22Rv1 (cell line): Measurements from ENCODE around the gene CNGB1.

Experiments
- ZFX ChIP-seq: fragments of 450-650 bp; IDR thresholded peaks from 2 replicates; pipeline ENCODE4 v1.6.1; 2017; ENCODE audit warnings: antibody characterized with exemption, borderline replicate concordance
- TF ChIP-seq, protein P1 (sequence below): fragments of 450-650 bp; IDR thresholded peaks from 2 replicates; pipeline ENCODE4 v1.5.1; 2017; ENCODE audit warnings: mild to moderate bottlenecking

DNA sequence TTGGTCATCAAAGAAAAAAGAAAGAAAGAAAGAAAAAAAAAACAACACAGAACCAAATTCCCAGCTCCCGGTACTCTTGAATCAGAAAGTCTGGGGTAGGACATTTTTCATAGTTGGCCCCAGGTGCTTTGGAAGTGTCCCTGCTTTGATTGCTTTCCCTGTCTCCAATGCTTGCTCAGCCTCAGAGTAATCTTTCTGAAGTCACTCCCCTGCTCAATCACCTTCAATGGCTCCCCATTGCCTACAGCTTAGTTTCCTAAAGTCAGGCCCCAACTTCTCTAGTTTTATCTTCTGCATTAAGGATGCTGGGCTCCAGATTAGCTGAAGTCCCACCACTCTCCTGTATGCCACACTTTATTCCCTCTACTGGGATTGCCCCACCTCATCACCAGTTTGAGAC lies 17.1 kb downstream of the CNGB1 start:
- TF ChIP-seq, protein P1, sequence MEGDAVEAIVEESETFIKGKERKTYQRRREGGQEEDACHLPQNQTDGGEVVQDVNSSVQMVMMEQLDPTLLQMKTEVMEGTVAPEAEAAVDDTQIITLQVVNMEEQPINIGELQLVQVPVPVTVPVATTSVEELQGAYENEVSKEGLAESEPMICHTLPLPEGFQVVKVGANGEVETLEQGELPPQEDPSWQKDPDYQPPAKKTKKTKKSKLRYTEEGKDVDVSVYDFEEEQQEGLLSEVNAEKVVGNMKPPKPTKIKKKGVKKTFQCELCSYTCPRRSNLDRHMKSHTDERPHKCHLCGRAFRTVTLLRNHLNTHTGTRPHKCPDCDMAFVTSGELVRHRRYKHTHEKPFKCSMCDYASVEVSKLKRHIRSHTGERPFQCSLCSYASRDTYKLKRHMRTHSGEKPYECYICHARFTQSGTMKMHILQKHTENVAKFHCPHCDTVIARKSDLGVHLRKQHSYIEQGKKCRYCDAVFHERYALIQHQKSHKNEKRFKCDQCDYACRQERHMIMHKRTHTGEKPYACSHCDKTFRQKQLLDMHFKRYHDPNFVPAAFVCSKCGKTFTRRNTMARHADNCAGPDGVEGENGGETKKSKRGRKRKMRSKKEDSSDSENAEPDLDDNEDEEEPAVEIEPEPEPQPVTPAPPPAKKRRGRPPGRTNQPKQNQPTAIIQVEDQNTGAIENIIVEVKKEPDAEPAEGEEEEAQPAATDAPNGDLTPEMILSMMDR, result no peak
- no peak for TF ChIP-seq ZFX
